Skeletal muscle satellite cell (primary cell): ENCODE results near the gene CCER1.

ENCODE experiments used
- H3K27me3 ChIP-seq: 2 replicates; pipeline ENCODE4 v1.7.0; 2013; ENCODE audit warnings: low read length; ENCODE audit not compliant: control insufficient read depth, insufficient read depth
- H3K36me3 ChIP-seq: 2 replicates; pipeline ENCODE4 v1.7.0; 2013; ENCODE audit warnings: mild to moderate bottlenecking, control low read depth, low read length; ENCODE audit not compliant: insufficient read depth
- H3K4me1 ChIP-seq: 2 replicates; pipeline ENCODE4 v1.7.0; 2013; ENCODE audit warnings: low read length; ENCODE audit not compliant: control insufficient read depth, insufficient read depth
- H3K4me2 ChIP-seq: 2 replicates; pipeline ENCODE4 v1.7.0; 2013; ENCODE audit warnings: mild to moderate bottlenecking, low read length
- H3K4me3 ChIP-seq: 2 replicates; pipeline ENCODE4 v1.7.0; 2013; ENCODE audit warnings: low read length
- H3K9ac ChIP-seq: 2 replicates; pipeline ENCODE4 v1.7.0; 2013; ENCODE audit warnings: mild to moderate bottlenecking, low read depth, low read length, moderate library complexity
- H3K9me3 ChIP-seq: replicated peaks from 2 replicates; pipeline ENCODE4 v1.7.0; 2013; ENCODE audit warnings: mild to moderate bottlenecking, control low read depth, low read length

CCER1 gene

GRCh38 chr12:90916516-90916915 lies 38.5 kb downstream of the CCER1 start:
- H3K27me3 ChIP-seq: no peaks in the 10 kb centered on the region
- no peak overlapping the region for H3K4me3 ChIP-seq
- no peak overlapping the region for H3K9ac ChIP-seq
- H3K36me3 ChIP-seq: no peaks in the 10 kb centered on the region
- H3K9me3 ChIP-seq: no peaks in the 10 kb centered on the region
- H3K4me1 ChIP-seq: peaks cover 3% of the 10 kb centered on the region
- no peak overlapping the region for H3K4me2 ChIP-seq

GRCh38 chr12:90915353-90915752 lies 39.6 kb downstream of the CCER1 start:
- H3K36me3 ChIP-seq: no peaks in the 10 kb centered on the region
- H3K9ac ChIP-seq: no peak overlapping the region
- H3K9me3 ChIP-seq: no peaks in the 10 kb centered on the region
- no peak overlapping the region for H3K4me3 ChIP-seq
- H3K27me3 ChIP-seq: no peaks in the 10 kb centered on the region
- H3K4me1 ChIP-seq: no peaks in the 10 kb centered on the region
- H3K4me2 ChIP-seq: no peak overlapping the region

- H3K27me3 ChIP-seq: no peaks in the 10 kb centered on the region
- H3K36me3 ChIP-seq: no peaks in the 10 kb centered on the region
- no peak overlapping the region for H3K4me3 ChIP-seq
- no peak overlapping the region for H3K4me2 ChIP-seq
- no peak overlapping the region for H3K9ac ChIP-seq
- peaks cover 19% of the 10 kb centered on the region for H3K4me1 ChIP-seq
- no peaks in the 10 kb centered on the region for H3K9me3 ChIP-seq
These were observed 44.0 kb downstream of the CCER1 start for GRCh38 chr12:90910958-90911357.

- Histone ChIP-seq H3K27me3 (no peaks in the 10 kb centered on the region), H3K4me1 (peaks cover 27% of the 10 kb centered on the region), H3K9me3 (no peaks in the 10 kb centered on the region), H3K4me3 (no peak overlapping the region), H3K9ac (no peak overlapping the region), H3K36me3 (no peaks in the 10 kb centered on the region), H3K4me2 (no peak overlapping the region)
These were observed 45.8 kb downstream of the CCER1 start for GRCh38 chr12:90909069-90909770.

- H3K9me3 ChIP-seq: no peaks in the 10 kb centered on the region
These were observed 46.5 kb downstream of the CCER1 start for GRCh38 chr12:90908465-90908864.

GRCh38 chr12:90905691-90906370 lies 49.1 kb downstream of the CCER1 start:
- H3K9ac ChIP-seq: no peak overlapping the region
- no peak overlapping the region for H3K4me3 ChIP-seq
- peaks cover 27% of the 10 kb centered on the region for H3K4me1 ChIP-seq
- H3K27me3 ChIP-seq: no peaks in the 10 kb centered on the region
- H3K36me3 ChIP-seq: no peaks in the 10 kb centered on the region
- peak overlapping the region; percentile 28 for H3K4me2 ChIP-seq
- no peaks in the 10 kb centered on the region for H3K9me3 ChIP-seq

More at GRCh38 chr12:90908465-90908864, 46.5 kb downstream of the CCER1 start:
- no peaks in the 10 kb centered on the region for H3K36me3 ChIP-seq
- H3K4me2 ChIP-seq: no peak overlapping the region
- peaks cover 27% of the 10 kb centered on the region for H3K4me1 ChIP-seq
- H3K9ac ChIP-seq: no peak overlapping the region
- no peaks in the 10 kb centered on the region for H3K27me3 ChIP-seq
- H3K4me3 ChIP-seq: no peak overlapping the region

- H3K9ac ChIP-seq: no peak overlapping the region
- no peaks in the 10 kb centered on the region for H3K27me3 ChIP-seq
- H3K36me3 ChIP-seq: no peaks in the 10 kb centered on the region
- no peak overlapping the region for H3K4me3 ChIP-seq
- H3K9me3 ChIP-seq: no peaks in the 10 kb centered on the region
- H3K4me2 ChIP-seq: no peak overlapping the region
- H3K4me1 ChIP-seq: peaks cover 27% of the 10 kb centered on the region
These were observed 52.4 kb downstream of the CCER1 start for GRCh38 chr12:90902596-90902995.
